ENCODE data around the gene TYW1.
"Not testable (repeated sequence)": the region's sequence is repeated elsewhere in the genome, so short reads cannot be mapped to it uniquely, and the experiment has no call there.

DNA sequence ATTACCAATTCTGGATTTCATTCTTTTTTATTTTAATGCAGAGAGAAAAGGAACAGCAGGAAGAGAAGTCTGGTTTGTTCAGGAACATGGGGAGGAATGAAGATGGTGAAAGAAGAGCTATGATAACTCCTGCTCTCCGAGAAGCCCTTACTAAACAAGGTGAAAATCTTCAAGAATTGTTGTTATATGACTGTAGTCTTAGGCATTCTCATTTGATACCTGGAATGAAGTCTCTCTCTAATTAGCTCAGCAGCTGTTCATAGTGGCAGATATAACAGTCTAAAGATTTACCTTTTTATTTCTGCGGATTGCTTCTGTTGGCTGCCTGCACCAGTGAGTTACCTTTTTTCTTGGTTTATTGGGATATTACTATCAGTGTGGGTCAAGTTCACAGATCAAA is 53.3 kb downstream of the TYW1 start:
- TF ChIP-seq, protein P1, sequence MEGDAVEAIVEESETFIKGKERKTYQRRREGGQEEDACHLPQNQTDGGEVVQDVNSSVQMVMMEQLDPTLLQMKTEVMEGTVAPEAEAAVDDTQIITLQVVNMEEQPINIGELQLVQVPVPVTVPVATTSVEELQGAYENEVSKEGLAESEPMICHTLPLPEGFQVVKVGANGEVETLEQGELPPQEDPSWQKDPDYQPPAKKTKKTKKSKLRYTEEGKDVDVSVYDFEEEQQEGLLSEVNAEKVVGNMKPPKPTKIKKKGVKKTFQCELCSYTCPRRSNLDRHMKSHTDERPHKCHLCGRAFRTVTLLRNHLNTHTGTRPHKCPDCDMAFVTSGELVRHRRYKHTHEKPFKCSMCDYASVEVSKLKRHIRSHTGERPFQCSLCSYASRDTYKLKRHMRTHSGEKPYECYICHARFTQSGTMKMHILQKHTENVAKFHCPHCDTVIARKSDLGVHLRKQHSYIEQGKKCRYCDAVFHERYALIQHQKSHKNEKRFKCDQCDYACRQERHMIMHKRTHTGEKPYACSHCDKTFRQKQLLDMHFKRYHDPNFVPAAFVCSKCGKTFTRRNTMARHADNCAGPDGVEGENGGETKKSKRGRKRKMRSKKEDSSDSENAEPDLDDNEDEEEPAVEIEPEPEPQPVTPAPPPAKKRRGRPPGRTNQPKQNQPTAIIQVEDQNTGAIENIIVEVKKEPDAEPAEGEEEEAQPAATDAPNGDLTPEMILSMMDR (IDR thresholded peaks at IDR 0.05), result not testable (repeated sequence)
- TF ChIP-seq POLR2A (IDR thresholded peaks at IDR 0.05), result not testable (repeated sequence)
